Tibial artery (tissue), 4 donors: ENCODE results near the gene CGNL1.

Source experiments
- DNase-seq, 2 donors: peaks; one replicate each; pipeline ENCODE4 v3.0.0-alpha.2; 2019
- H3K27ac ChIP-seq, 2 donors: fragments of 200-600 bp; sonication (generic) in 1 of 2; 1 replicate in 1 of 2; 2 replicates in 1 of 2; pipeline ENCODE4 v1.5.1; 2018 to 2019; ENCODE audit warnings: mild to moderate bottlenecking in 1 of 2
- H3K27me3 ChIP-seq, 2 donors: fragments of 200-600 bp; sonication (generic) in 1 of 2; one replicate each; pipeline versions ENCODE4 v1.5.1 to v1.6.0; 2016 to 2019
- H3K36me3 ChIP-seq, 3 donors: fragments of 200-600 bp; sonication (generic) in 2 of 3; one replicate each; pipeline ENCODE4 v1.5.1; 2016 to 2019; ENCODE audit warnings: mild to moderate bottlenecking in 2 of 3
- H3K4me1 ChIP-seq, 4 donors: fragments of 200-600 bp; sonication (generic) in 2 of 4; 1 replicate in 3 of 4; 2 replicates in 1 of 4; pipeline ENCODE4 v1.5.1; 2016 to 2019
- H3K4me3 ChIP-seq, 2 donors: fragments of 200-600 bp; sonication (generic) in 1 of 2; 1 replicate in 1 of 2; 2 replicates in 1 of 2; pipeline ENCODE4 v1.5.1; 2018 to 2019; ENCODE audit warnings: mild to moderate bottlenecking in 2 of 2
- H3K9me3 ChIP-seq, 3 donors: fragments of 200-600 bp; sonication (generic) in 1 of 3; one replicate each; pipeline ENCODE4 v1.5.1; 2016 to 2019
- CTCF ChIP-seq, 2 experiments: fragments of 200-600 bp in 1 of 2; fragments of 450-650 bp in 1 of 2; IDR thresholded peaks; one replicate each; pipeline ENCODE4 v1.5.1; 2017 to 2019; ENCODE audit warnings: antibody characterized with exemption in 2 of 2, mild to moderate bottlenecking in 1 of 2, moderate library complexity in 1 of 2
- intact Hi-C: fragments of 100-400 bp; cut with DNase I; formaldehyde crosslinking; loops from one replicate; pipeline ENCODE4 v1.15.0; 2023; ENCODE audit warnings: low total_unique reads

The CGNL1 gene

GRCh38 chr15:57432141-57432741 lies 55.9 kb downstream of the CGNL1 start:
- no peak overlapping the region for H3K4me3 ChIP-seq
- intact Hi-C loops, result no loop called here
- DNase-seq, result peak in 1 of 2 donors; percentile 48

GRCh38 chr15:57436166-57436565 lies 59.9 kb downstream of the CGNL1 start:
- no peak for DNase-seq
- intact Hi-C loops, result no loop called here
- Histone ChIP-seq H3K4me1 (peaks cover 0 to 2% (median 0%) of the 10 kb centered on the region in 4 donors), H3K9me3 (no peaks in the 10 kb centered on the region), H3K36me3 (no peaks in the 10 kb centered on the region), H3K27ac (peak overlapping the region in 1 of 2 donors; percentile 15), H3K4me3 (no peak overlapping the region), H3K27me3 (no peaks in the 10 kb centered on the region)
- no peak for TF ChIP-seq CTCF (IDR thresholded peaks at IDR 0.05)

More at GRCh38 chr15:57432141-57432741, 55.9 kb downstream of the CGNL1 start:
- Histone ChIP-seq H3K4me1 (peaks cover 0 to 12% (median 4%) of the 10 kb centered on the region in 4 donors), H3K27ac (no peak overlapping the region), H3K36me3 (no peaks in the 10 kb centered on the region), H3K27me3 (no peaks in the 10 kb centered on the region), H3K9me3 (no peaks in the 10 kb centered on the region)
- no peak for TF ChIP-seq CTCF (IDR thresholded peaks at IDR 0.05)

- no peak for TF ChIP-seq CTCF (IDR thresholded peaks at IDR 0.05)
- no peaks in the 10 kb centered on the region for H3K36me3 ChIP-seq
- peak overlapping the region in 1 of 2 donors; percentile 15 for H3K27ac ChIP-seq
- no peak overlapping the region for H3K4me3 ChIP-seq
- peaks cover 0 to 5% (median 0%) of the 10 kb centered on the region in 4 donors for H3K4me1 ChIP-seq
- no peaks in the 10 kb centered on the region for H3K9me3 ChIP-seq
- H3K27me3 ChIP-seq, result no peaks in the 10 kb centered on the region
- intact Hi-C loops, result no loop called here
- DNase-seq, result no peak
These were observed 60.7 kb downstream of the CGNL1 start for GRCh38 chr15:57436961-57437360.

GRCh38 chr15:57437564-57437963 lies 61.3 kb downstream of the CGNL1 start:
- no peaks in the 10 kb centered on the region for H3K27me3 ChIP-seq
- H3K27ac ChIP-seq, result no peak overlapping the region
- no peak overlapping the region for H3K4me3 ChIP-seq
- H3K9me3 ChIP-seq, result no peaks in the 10 kb centered on the region
- no peak for TF ChIP-seq CTCF (IDR thresholded peaks at IDR 0.05)
- peaks cover 0 to 5% (median 0%) of the 10 kb centered on the region in 4 donors for H3K4me1 ChIP-seq
- no peaks in the 10 kb centered on the region for H3K36me3 ChIP-seq
- intact Hi-C loops, result no loop called here
- no peak for DNase-seq

- no peak overlapping the region for H3K27ac ChIP-seq
- intact Hi-C loops, result no loop called here
- no peak for DNase-seq
- no peaks in the 10 kb centered on the region for H3K36me3 ChIP-seq
- no peak overlapping the region for H3K4me3 ChIP-seq
- H3K4me1 ChIP-seq, result peaks cover 0 to 5% (median 0%) of the 10 kb centered on the region in 4 donors
- TF ChIP-seq CTCF (IDR thresholded peaks at IDR 0.05), result no peak
- no peaks in the 10 kb centered on the region for H3K9me3 ChIP-seq
- H3K27me3 ChIP-seq, result no peaks in the 10 kb centered on the region
These were observed 61.9 kb downstream of the CGNL1 start for GRCh38 chr15:57438166-57438565.
